H7 (cell line): ENCODE results near the gene LSM14A. TPM values are rescaled to one million over a fixed set of nuclear protein-coding genes. Genes with fewer than 3 reads are reported as not detected.

Experiments
- DNase-seq: peaks from one replicate; pipeline ENCODE4 v3.0.0; 2012
- H3K27me3 ChIP-seq: 2 replicates; pipeline ENCODE4 v1.6.0; 2011; ENCODE audit warnings: mild to moderate bottlenecking, low read length; ENCODE audit not compliant: control insufficient read depth, insufficient read depth
- H3K36me3 ChIP-seq: replicated peaks from 2 replicates; pipeline ENCODE4 v1.5.1; 2011; ENCODE audit warnings: low read length; ENCODE audit not compliant: control insufficient read depth, insufficient read depth
- H3K4me3 ChIP-seq: 2 replicates; pipeline ENCODE4 v1.5.1; 2011; ENCODE audit warnings: low read depth, mild to moderate bottlenecking, control low read depth, low read length, moderate library complexity; ENCODE audit not compliant: insufficient read depth
- total RNA-seq: library from RNA; depleted of rRNA; stranded (reverse); fragments of >200 nt; shearing (Covaris generic); gene quantifications from 2 replicates; pipeline ENCODE4 v1.2.3, GENCODE V29; 2014

The LSM14A gene
- total RNA-seq, 1 experiment from 2014 or later, result 133 TPM

DNA sequence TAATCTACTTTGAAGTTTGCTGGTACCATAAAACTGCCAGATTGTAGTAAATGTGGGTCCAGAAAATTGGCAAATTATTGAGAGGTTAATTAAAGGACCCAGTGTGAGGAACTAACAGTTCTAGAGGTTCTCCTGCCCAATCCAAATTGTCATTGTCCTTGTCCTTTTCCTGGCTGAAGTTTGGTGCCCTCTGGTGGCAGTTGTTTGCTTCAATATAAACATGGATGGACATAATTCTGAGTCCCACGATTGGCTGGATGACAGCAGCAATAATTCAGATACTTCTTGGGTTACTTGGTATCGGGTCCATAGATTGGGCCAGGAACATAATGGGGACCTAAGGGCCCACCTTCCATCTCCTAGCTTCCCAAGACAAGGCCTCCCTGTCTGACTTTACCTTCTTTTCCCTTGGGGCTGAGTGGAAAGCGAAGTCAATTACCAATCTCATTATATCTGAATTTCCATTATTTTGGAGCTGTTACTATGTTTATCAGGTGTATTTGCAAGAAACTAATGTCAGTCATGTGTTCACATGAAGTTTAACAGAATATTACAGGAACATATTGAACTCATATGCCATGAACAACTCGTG, 48.3 kb downstream of the LSM14A start:
- DNase-seq, result peak; percentile 50
- H3K4me3 ChIP-seq, result no peak overlapping the region
- no peaks in the 10 kb centered on the region for H3K27me3 ChIP-seq
- peaks cover 26% of the 10 kb centered on the region for H3K36me3 ChIP-seq

- Histone ChIP-seq H3K36me3 (peaks cover 27% of the 10 kb centered on the region), H3K4me3 (no peak overlapping the region), H3K27me3 (no peaks in the 10 kb centered on the region)
- DNase-seq, result no peak
These were observed 50.1 kb downstream of the LSM14A start for GRCh38 chr19:34222386-34222785.

GRCh38 chr19:34224996-34225658, 52.8 kb downstream of the LSM14A start:
- DNase-seq, result peak; percentile 50
- Histone ChIP-seq H3K4me3 (no peak overlapping the region), H3K27me3 (no peaks in the 10 kb centered on the region), H3K36me3 (peaks cover 28% of the 10 kb centered on the region)

- DNase-seq, result no peak
- no peaks in the 10 kb centered on the region for H3K27me3 ChIP-seq
- peaks cover 27% of the 10 kb centered on the region for H3K36me3 ChIP-seq
- H3K4me3 ChIP-seq, result no peak overlapping the region
These were observed 53.3 kb downstream of the LSM14A start for GRCh38 chr19:34225659-34226015.

DNA sequence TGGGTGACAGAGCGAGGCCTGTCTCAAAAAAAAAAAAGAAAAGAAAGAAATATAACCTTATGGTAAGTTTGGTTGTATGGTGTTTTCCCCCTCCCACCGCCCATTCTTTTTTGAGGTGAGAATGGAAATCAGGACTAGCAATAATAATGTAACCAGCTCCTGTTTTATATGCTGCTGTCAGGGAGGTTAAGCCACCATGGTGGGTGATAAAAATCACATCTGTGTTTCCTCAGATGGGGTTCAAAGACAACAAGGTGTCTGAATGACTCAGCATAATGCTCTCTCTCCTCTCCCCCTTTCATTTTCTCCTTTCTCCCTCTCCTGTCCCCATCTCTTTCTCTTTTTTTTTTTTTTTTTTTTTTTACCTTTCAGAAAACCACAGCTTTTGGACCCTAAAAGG, 53.7 kb downstream of the LSM14A start:
- no peak for DNase-seq
- Histone ChIP-seq H3K27me3 (no peaks in the 10 kb centered on the region), H3K36me3 (peaks cover 26% of the 10 kb centered on the region), H3K4me3 (no peak overlapping the region)

DNA sequence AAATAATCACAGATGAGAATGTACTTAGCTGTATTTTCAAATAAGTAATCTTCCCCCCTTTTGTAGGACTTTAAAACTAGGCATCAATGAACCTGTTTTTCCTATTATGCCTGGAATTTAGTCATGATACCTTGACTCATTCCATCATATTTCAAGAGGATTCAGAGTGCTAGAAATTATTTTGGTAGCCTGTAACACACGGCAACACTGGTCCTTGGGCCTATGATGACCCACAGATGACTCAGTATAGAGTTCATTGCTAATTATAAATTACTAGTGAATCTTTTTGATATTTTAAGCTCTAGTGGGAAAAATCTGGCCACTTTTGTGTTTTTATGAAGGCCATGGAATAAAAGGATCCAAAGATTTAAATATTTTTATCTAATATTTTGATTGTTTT, 56.0 kb downstream of the LSM14A start:
- no peaks in the 10 kb centered on the region for H3K27me3 ChIP-seq
- H3K4me3 ChIP-seq, result no peak overlapping the region
- H3K36me3 ChIP-seq, result peaks cover 14% of the 10 kb centered on the region
- no peak for DNase-seq

DNA sequence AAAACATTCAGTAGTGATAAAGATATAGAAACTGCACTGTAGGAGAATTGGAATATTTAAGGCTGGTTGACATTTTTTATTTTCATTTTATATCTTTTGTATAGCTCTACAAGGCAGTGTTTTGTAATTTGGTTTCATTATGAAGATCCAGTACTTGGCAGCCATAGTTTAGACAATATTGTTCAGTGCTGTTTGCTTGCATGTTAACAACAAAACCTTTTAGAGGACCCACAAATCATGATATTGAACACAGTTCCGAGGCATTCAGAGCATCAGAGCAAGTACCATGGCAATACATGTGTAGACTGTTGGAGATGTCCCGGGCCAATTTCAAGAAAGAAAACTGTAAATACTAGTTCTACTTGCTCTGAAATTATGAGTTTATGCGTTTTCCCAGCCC, 56.5 kb downstream of the LSM14A start:
- Histone ChIP-seq H3K36me3 (peaks cover 11% of the 10 kb centered on the region), H3K4me3 (no peak overlapping the region), H3K27me3 (no peaks in the 10 kb centered on the region)
- DNase-seq, result no peak

GRCh38 chr19:34229721-34230120, 57.4 kb downstream of the LSM14A start:
- peaks cover 7% of the 10 kb centered on the region for H3K36me3 ChIP-seq

GRCh38 chr19:34230820-34231219, 58.5 kb downstream of the LSM14A start:
- Histone ChIP-seq H3K4me3 (no peak overlapping the region), H3K36me3 (peaks cover 7% of the 10 kb centered on the region)
- no peak for DNase-seq

More at GRCh38 chr19:34229721-34230120, 57.4 kb downstream of the LSM14A start:
- Histone ChIP-seq H3K27me3 (no peaks in the 10 kb centered on the region), H3K4me3 (no peak overlapping the region)
- DNase-seq, result no peak

DNA sequence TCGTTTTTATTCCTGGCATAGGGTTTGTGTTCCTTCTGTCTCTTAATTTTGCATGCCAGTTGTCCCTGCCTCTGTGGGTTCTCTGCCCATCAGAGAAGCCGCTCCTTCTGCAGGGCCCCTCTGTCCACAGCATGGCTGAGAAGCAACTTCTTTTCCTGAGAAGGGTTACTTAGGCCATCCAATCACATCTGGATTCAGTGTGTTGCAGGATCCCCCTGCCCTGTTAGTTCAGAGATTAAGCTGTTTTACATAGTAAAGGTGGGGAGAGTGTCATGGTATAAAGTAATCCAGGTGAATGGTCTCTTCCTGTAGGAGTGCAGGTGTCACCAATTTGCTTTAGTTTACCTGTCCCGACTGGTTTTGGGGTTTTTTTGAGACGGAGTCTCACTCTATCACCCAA, 59.1 kb downstream of the LSM14A start:
- Histone ChIP-seq H3K36me3 (peaks cover 4% of the 10 kb centered on the region), H3K27me3 (no peaks in the 10 kb centered on the region), H3K4me3 (no peak overlapping the region)
- no peak for DNase-seq

More at GRCh38 chr19:34230820-34231219, 58.5 kb downstream of the LSM14A start:
- no peaks in the 10 kb centered on the region for H3K27me3 ChIP-seq

GRCh38 chr19:34232566-34233481, 60.5 kb downstream of the LSM14A start:
- Histone ChIP-seq H3K27me3 (no peaks in the 10 kb centered on the region), H3K36me3 (peaks cover 3% of the 10 kb centered on the region), H3K4me3 (no peak overlapping the region)
- no peak for DNase-seq

- DNase-seq, result no peak
- H3K4me3 ChIP-seq, result no peak overlapping the region
- no peaks in the 10 kb centered on the region for H3K27me3 ChIP-seq
- H3K36me3 ChIP-seq, result no peaks in the 10 kb centered on the region
These were observed 63.2 kb downstream of the LSM14A start for GRCh38 chr19:34235425-34235940.

DNA sequence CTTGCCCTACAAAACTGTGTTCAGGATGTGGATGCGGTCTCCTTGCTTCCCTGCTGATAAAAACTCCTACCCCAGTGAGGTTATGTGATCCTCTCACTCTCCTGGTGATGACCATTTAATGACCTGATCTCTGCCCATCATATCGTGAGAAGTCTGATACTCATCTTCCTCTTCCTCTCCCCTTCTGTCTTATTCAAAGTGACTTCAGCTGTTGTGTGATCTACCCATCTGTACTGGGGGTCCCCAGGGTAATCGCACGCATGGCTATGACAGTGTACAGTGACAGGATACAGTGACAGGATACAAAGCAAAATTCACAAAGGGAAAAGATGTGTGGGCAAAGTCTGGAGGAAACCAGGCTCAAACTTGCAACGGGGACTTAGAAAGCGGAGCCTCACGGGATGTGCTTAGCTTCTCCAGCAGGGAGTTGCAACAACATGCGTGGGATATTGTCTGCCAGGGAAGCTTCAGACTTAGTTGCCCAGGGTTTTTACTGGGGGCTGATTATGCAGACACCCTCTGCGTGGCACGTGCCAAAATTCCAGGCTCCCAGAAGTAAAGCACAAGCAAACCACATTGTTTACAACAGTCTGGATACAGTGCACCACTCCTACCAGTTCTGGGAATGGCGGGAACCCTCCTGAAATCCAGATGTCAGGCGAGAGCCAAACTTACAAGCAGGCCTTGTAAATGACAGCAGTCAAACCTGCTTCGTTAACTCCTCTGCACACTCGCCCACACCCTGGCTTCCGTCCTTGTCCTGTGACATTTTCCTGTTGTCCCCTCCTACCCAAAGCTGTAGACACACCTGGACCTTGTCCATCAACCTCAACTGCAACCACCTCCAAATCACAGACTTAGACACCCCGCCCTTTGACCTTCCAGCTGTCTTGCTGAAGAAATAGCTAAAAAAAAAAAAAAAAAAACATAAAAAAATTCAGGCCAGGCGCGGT, 64.0 kb downstream of the LSM14A start:
- no peaks in the 10 kb centered on the region for H3K36me3 ChIP-seq
- no peaks in the 10 kb centered on the region for H3K27me3 ChIP-seq
- H3K4me3 ChIP-seq, result no peak overlapping the region
- DNase-seq, result no peak

DNA sequence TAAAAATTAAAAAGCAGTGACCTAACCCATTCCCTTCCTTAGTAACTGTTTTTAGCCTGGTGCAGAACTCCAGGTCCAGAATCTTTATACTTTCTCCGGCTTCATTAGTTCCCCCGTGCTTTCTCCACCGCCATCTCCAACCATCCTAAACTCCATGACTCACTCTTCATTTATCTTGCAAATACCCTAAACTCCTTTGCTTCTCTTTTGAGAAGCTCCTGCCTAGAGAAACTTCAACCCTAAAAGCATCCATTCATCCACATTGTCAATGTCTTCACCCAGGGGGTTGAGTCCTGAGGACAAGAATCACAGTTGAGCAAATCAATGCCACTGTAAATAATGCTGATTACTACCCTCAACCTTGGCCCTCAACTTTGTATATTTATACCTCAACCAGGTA, 65.0 kb downstream of the LSM14A start:
- Histone ChIP-seq H3K4me3 (no peak overlapping the region), H3K36me3 (no peaks in the 10 kb centered on the region), H3K27me3 (no peaks in the 10 kb centered on the region)
- DNase-seq, result peak; percentile 64
